H9 (cell line): Measurements from ENCODE around the gene INPP5F. TPM values are rescaled to one million over a fixed set of nuclear protein-coding genes. Genes with fewer than 3 reads are reported as not detected.

Experiments used
- DNase-seq: peaks from one replicate; pipeline ENCODE4 v3.0.0-alpha.2; 2017
- H2AFZ ChIP-seq: one replicate; pipeline ENCODE4 v1.6.1; 2013; ENCODE audit warnings: mild to moderate bottlenecking, low read length, control low read depth, moderate library complexity
- H2AK5ac ChIP-seq: 2 replicates; pipeline ENCODE4 v1.6.1; 2013; ENCODE audit warnings: low read length, control low read depth, mixed read lengths; ENCODE audit not compliant: insufficient read length
- H2BK120ac ChIP-seq: one replicate; pipeline ENCODE4 v1.6.1; 2013; ENCODE audit warnings: low read depth, mild to moderate bottlenecking, low read length, control low read depth, inconsistent platforms; ENCODE audit not compliant: poor library complexity, severe bottlenecking
- H2BK12ac ChIP-seq: 2 replicates; pipeline ENCODE4 v1.6.1; 2013; ENCODE audit warnings: low read length, control low read depth, mixed read lengths, low read depth; ENCODE audit not compliant: insufficient read length
- H2BK15ac ChIP-seq: 2 replicates; pipeline ENCODE4 v1.6.1; 2013; ENCODE audit warnings: low read depth, low read length, control low read depth
- H2BK20ac ChIP-seq: one replicate; pipeline ENCODE4 v1.6.1; 2013; ENCODE audit warnings: low read depth, mild to moderate bottlenecking, low read length, control low read depth, inconsistent platforms; ENCODE audit not compliant: poor library complexity, severe bottlenecking
- H2BK5ac ChIP-seq: 2 replicates; pipeline ENCODE4 v1.6.1; 2013; ENCODE audit warnings: low read length, control low read depth, mixed read lengths; ENCODE audit not compliant: insufficient read length
- H3K14ac ChIP-seq: 2 replicates; pipeline ENCODE4 v1.6.1; 2013; ENCODE audit warnings: low read length, control low read depth; ENCODE audit not compliant: insufficient read depth
- H3K18ac ChIP-seq: 2 replicates; pipeline ENCODE4 v1.6.1; 2013; ENCODE audit warnings: low read depth, mild to moderate bottlenecking, mixed read lengths, low read length, control low read depth; ENCODE audit not compliant: insufficient read length
- H3K23ac ChIP-seq: 2 replicates; pipeline ENCODE4 v1.6.1; 2013; ENCODE audit warnings: low read length, control low read depth, mixed read lengths, low read depth; ENCODE audit not compliant: insufficient read length
- H3K23me2 ChIP-seq: 2 replicates; pipeline ENCODE4 v1.6.1; 2013; ENCODE audit warnings: low read depth, mild to moderate bottlenecking, mixed read lengths, low read length, control low read depth; ENCODE audit not compliant: insufficient read length, poor library complexity, severe bottlenecking
- H3K27ac ChIP-seq: 2 replicates; pipeline ENCODE4 v1.5.1; 2013; ENCODE audit warnings: low read length, control low read depth, mixed read lengths, low read depth; ENCODE audit not compliant: insufficient read length
- H3K27me3 ChIP-seq: 2 replicates; pipeline ENCODE4 v1.6.1; 2013; ENCODE audit warnings: low read length, control low read depth, inconsistent platforms; ENCODE audit not compliant: insufficient read depth
- H3K4ac ChIP-seq: 2 replicates; pipeline ENCODE4 v1.6.1; 2013; ENCODE audit warnings: low read depth, mild to moderate bottlenecking, control low read depth, inconsistent platforms, low read length, moderate library complexity
- H3K4me1 ChIP-seq: 2 replicates; pipeline ENCODE4 v1.6.1; 2013; ENCODE audit warnings: low read length, control low read depth, inconsistent platforms; ENCODE audit not compliant: insufficient read depth
- H3K4me2 ChIP-seq: 2 replicates; pipeline ENCODE4 v1.6.1; 2013; ENCODE audit warnings: low read length, control low read depth, mixed read lengths; ENCODE audit not compliant: insufficient read length, insufficient read depth
- H3K56ac ChIP-seq: 2 replicates; pipeline ENCODE4 v1.6.1; 2013; ENCODE audit warnings: low read depth, mild to moderate bottlenecking, mixed read lengths, low read length, control low read depth; ENCODE audit not compliant: insufficient read length
- H3K79me1 ChIP-seq: 2 replicates; pipeline ENCODE4 v1.6.1; 2013; ENCODE audit warnings: low read depth, mild to moderate bottlenecking, moderate library complexity, low read length, control low read depth, inconsistent platforms; ENCODE audit not compliant: insufficient read depth, poor library complexity, severe bottlenecking
- H3K79me2 ChIP-seq: 2 replicates; pipeline ENCODE4 v1.6.1; 2013; ENCODE audit warnings: low read length, control low read depth, inconsistent platforms; ENCODE audit not compliant: insufficient read depth
- H3K9ac ChIP-seq: 2 replicates; pipeline ENCODE4 v1.6.1; 2013; ENCODE audit warnings: low read length, control low read depth, mixed read lengths; ENCODE audit not compliant: insufficient read length; ENCODE audit errors: extremely low read depth
- H3K9me3 ChIP-seq: one replicate; pipeline ENCODE4 v1.6.1; 2013; ENCODE audit warnings: low read depth, low read length, inconsistent platforms; ENCODE audit not compliant: control insufficient read depth
- H3T11ph ChIP-seq: one replicate; pipeline ENCODE4 v1.6.1; 2013; ENCODE audit warnings: mild to moderate bottlenecking, low read length, control low read depth, inconsistent platforms
- H4K20me1 ChIP-seq: one replicate; pipeline ENCODE4 v1.6.1; 2013; ENCODE audit not compliant: control insufficient read depth, insufficient read length, insufficient read depth
- H4K5ac ChIP-seq: 2 replicates; pipeline ENCODE4 v1.6.1; 2013; ENCODE audit warnings: low read depth, mild to moderate bottlenecking, mixed read lengths, low read length, control low read depth; ENCODE audit not compliant: insufficient read length
- H4K8ac ChIP-seq: replicated peaks from 2 replicates; pipeline ENCODE4 v1.6.1; 2013; ENCODE audit warnings: low read length, control low read depth, mixed read lengths, low read depth; ENCODE audit not compliant: insufficient read length
- H4K91ac ChIP-seq: 2 replicates; pipeline ENCODE4 v1.6.1; 2013; ENCODE audit warnings: low read depth, mild to moderate bottlenecking, moderate library complexity, mixed read lengths, low read length, control low read depth; ENCODE audit not compliant: insufficient read length
- H3K27ac Mint-ChIP-seq, 3 experiments: 2 replicates in 2 of 3; 3 replicates in 1 of 3; pipeline ENCODE4 v1.8.0; 2020 to 2021; ENCODE audit warnings: mixed read lengths in 3 of 3, mild to moderate bottlenecking in 1 of 3, moderate library complexity in 1 of 3
- H3K27me3 Mint-ChIP-seq: 2 replicates; pipeline ENCODE4 v1.8.0; 2021; ENCODE audit warnings: low read depth, mild to moderate bottlenecking, moderate library complexity, mixed read lengths
- H3K36me3 Mint-ChIP-seq, 3 experiments: 2 replicates in 2 of 3; 3 replicates in 1 of 3; pipeline ENCODE4 v1.8.0; 2020 to 2021; ENCODE audit warnings: low read depth in 3 of 3, mixed read lengths in 3 of 3; ENCODE audit not compliant: insufficient read depth in 1 of 3
- H3K4me1 Mint-ChIP-seq, 2 experiments: 2 replicates each; pipeline ENCODE4 v1.8.0; 2020; ENCODE audit warnings: mixed read lengths in 2 of 2
- H3K4me3 Mint-ChIP-seq, 2 experiments: 2 replicates in 1 of 2; 3 replicates in 1 of 2; pipeline ENCODE4 v1.8.0; 2020 to 2021; ENCODE audit warnings: mild to moderate bottlenecking in 2 of 2, mixed read lengths in 2 of 2, moderate library complexity in 1 of 2
- H3K9me3 Mint-ChIP-seq, 2 experiments: 2 replicates in 1 of 2; 3 replicates in 1 of 2; pipeline ENCODE4 v1.8.0; 2020; ENCODE audit warnings: mild to moderate bottlenecking in 2 of 2, mixed read lengths in 2 of 2, moderate library complexity in 1 of 2
- WGBS: extraction: QIAGEN DNeasy Blood & Tissue Kit; methylation state at CpG from one replicate; pipeline ENCODE4 v1.1.7; 2013; ENCODE audit warnings: missing lambda C conversion rate, low lambda C conversion rate, mixed read lengths; ENCODE audit not compliant: insufficient read length; ENCODE audit errors: extremely low coverage; 5-methylcytosine and 5-hydroxymethylcytosine counted together
- total RNA-seq: library from RNA; stranded (reverse); gene quantifications from 2 replicates; pipeline ENCODE4 v1.2.1, GENCODE V29; 2021
- TF ChIP-seq, protein P1 (sequence below): fragments of 200-600 bp; sonication (generic); conservative IDR thresholded peaks from 3 replicates; pipeline ENCODE4 v1.8.0; 2021; ENCODE audit warnings: antibody characterized with exemption, mild to moderate bottlenecking

The INPP5F gene
- total RNA-seq, 1 experiment from 2014 or later: 108 TPM

DNA sequence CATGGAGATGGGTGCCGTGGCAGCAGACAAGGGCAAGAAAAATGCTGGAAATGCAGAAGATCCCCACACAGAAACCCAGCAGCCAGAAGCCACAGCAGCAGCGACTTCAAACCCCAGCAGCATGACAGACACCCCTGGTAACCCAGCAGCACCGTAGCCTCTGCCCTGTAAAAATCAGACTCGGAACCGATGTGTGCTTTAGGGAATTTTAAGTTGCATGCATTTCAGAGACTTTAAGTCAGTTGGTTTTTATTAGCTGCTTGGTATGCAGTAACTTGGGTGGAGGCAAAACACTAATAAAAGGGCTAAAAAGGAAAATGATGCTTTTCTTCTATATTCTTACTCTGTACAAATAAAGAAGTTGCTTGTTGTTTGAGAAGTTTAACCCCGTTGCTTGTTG, 48.7 kb upstream of the INPP5F start:
- H3K79me1 ChIP-seq: no peaks in the 10 kb centered on the region
- H4K5ac ChIP-seq: no peak overlapping the region
- peaks cover 21 to 36% (median 34%) of the 10 kb centered on the region in 3 experiments for H3K36me3 Mint-ChIP-seq
- no peak overlapping the region for H2AK5ac ChIP-seq
- H2BK15ac ChIP-seq: no peak overlapping the region
- no peaks in the 10 kb centered on the region; the same call in 1 of the 2 replicates for H3K27me3 Mint-ChIP-seq
- H2BK120ac ChIP-seq: no peak overlapping the region
- H3T11ph ChIP-seq: no peak overlapping the region
- WGBS: no CpG with 5 or more reads among the region's 6 CpGs
- H2AFZ ChIP-seq: no peak overlapping the region
- H3K4me1 ChIP-seq: no peaks in the 10 kb centered on the region
- H3K4ac ChIP-seq: no peak overlapping the region
- peaks cover 3 to 5% of the 10 kb centered on the region in 2 experiments; a peak in 4 of 5 replicates for H3K9me3 Mint-ChIP-seq
- H2BK5ac ChIP-seq: no peak overlapping the region
- no peak overlapping the region for H3K27ac ChIP-seq
- H3K4me1 Mint-ChIP-seq: peaks cover 5 to 7% of the 10 kb centered on the region in 2 experiments
- peak overlapping the region in 1 of 3 experiments; percentile 44; a peak in 1 of 7 replicates for H3K27ac Mint-ChIP-seq
- no peaks in the 10 kb centered on the region for H4K20me1 ChIP-seq
- no peaks in the 10 kb centered on the region for H3K9me3 ChIP-seq
- no peak overlapping the region for H2BK12ac ChIP-seq
- no peak overlapping the region for H3K4me2 ChIP-seq
- no peak overlapping the region for H3K23ac ChIP-seq
- H3K79me2 ChIP-seq: no peaks in the 10 kb centered on the region
- no peaks in the 10 kb centered on the region for H3K27me3 ChIP-seq
- H3K9ac ChIP-seq: no peak overlapping the region
- no peak overlapping the region for H4K91ac ChIP-seq
- no peak overlapping the region for H4K8ac ChIP-seq
- no peaks in the 10 kb centered on the region for H3K23me2 ChIP-seq
- no peak overlapping the region for H3K4me3 Mint-ChIP-seq
- no peak overlapping the region for H3K56ac ChIP-seq
- DNase-seq: no peak
- H3K14ac ChIP-seq: no peak overlapping the region
- TF ChIP-seq, protein P1, sequence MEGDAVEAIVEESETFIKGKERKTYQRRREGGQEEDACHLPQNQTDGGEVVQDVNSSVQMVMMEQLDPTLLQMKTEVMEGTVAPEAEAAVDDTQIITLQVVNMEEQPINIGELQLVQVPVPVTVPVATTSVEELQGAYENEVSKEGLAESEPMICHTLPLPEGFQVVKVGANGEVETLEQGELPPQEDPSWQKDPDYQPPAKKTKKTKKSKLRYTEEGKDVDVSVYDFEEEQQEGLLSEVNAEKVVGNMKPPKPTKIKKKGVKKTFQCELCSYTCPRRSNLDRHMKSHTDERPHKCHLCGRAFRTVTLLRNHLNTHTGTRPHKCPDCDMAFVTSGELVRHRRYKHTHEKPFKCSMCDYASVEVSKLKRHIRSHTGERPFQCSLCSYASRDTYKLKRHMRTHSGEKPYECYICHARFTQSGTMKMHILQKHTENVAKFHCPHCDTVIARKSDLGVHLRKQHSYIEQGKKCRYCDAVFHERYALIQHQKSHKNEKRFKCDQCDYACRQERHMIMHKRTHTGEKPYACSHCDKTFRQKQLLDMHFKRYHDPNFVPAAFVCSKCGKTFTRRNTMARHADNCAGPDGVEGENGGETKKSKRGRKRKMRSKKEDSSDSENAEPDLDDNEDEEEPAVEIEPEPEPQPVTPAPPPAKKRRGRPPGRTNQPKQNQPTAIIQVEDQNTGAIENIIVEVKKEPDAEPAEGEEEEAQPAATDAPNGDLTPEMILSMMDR: no peak
- no peak overlapping the region for H3K18ac ChIP-seq
- H2BK20ac ChIP-seq: no peak overlapping the region
